GM18498 (cell line): ENCODE measurements around the gene GEN1.

Source experiments
- ATAC-seq: cut with Tn5 transposase; IDR thresholded peaks from one replicate; pipeline ENCODE4 v1.9.1; 2021; ENCODE audit warnings: mild to moderate bottlenecking, moderate library complexity; ENCODE audit not compliant: unreplicated experiment

Gene GEN1

DNA sequence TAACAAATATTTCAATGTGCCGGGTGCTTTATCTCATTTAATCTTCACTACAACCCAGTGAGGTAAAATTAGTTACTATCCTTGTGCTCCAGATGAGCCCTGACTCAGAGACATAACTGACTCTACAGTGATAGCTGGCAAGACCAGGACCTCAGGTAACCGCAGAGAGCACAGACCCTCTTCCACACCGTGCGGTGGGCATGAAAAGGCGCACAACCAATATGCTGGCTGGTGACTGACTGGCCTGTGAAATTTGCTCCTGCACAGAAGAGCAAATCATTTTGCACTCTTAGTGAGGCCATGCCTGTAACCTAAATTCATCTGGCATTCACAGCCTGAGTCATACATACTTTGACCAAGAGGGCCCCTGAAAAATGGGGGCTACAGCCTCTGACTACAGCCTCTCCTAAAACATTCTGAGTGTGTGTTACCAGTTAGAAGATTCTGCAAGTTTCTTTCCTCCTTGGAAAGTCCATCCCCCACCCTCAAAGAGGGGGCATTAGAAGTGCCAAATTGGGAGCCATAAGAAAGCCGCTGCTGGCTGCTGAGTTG is 39.9 kb downstream of the GEN1 start:
- ATAC-seq, result no peak

DNA sequence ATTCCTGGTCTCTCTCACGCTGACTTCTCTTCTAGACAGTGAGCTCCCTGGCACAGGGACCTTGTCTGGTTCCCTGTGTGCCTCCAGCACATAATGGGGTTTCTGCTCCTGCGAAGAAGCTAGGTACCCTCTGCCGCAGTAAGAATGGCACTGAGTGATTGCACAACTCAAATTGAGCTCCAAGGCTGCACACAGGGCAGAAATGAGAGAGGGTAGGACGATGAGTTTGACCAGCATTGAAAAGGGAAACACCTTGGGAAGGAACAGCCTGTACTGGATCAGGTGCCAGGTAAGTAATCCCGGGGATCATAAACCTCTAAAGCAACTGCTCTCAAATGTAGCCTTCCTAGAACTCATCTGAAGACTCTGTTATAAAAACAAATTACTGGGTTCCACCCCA is 41.4 kb downstream of the GEN1 start:
- ATAC-seq, result no peak

GRCh38 chr2:17798338-17798737 is 44.4 kb downstream of the GEN1 start:
- ATAC-seq, result no peak

DNA sequence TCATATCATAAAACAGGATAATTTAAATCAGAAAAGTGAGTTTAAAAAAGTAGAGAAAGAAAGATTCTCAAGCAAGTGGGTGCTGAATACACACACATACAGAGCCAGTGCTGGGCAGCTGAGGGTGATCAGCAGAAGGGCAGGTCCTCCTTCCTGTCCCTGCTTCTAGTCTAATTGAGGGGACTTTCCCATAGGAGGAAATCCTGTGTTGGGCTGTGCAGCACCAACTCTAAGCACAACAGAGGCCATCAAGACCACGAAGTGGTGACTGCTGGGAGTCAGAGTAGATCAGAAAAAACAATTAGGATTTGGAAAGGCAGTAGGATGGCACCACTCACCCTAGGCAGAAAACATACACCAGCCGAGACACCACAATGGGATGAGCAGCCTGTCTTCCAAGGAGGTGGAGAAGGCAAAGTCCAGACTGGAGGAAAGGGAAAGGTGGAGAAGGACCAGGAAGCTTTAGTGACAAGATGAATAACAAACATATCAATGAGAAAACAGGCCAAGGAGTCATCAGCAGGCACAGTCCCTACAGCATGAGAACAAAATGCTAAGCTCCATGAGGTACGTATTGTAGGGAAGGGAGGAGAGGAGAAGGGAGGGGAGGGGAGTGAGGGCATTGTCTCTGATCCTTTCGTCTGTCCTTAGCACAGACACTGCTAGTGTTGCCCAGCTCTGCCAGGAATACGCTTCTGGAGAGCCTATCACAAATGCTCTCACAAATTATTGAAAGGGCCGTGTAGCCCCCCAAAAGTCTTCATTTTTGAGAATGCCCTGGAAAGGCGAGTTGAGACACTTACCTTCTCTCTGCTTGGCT is 45.6 kb downstream of the GEN1 start:
- ATAC-seq, result no peak

- ATAC-seq, result no peak
These were observed 46.3 kb downstream of the GEN1 start for GRCh38 chr2:17800219-17800618.

- no peak for ATAC-seq
These were observed 46.9 kb downstream of the GEN1 start for GRCh38 chr2:17800693-17801458.

- ATAC-seq, result no peak
These were observed 49.6 kb downstream of the GEN1 start for GRCh38 chr2:17803497-17803896.

- peak; percentile 75 for ATAC-seq
These were observed 50.4 kb downstream of the GEN1 start for GRCh38 chr2:17804358-17804757.

- ATAC-seq, result no peak
These were observed 51.2 kb downstream of the GEN1 start for GRCh38 chr2:17805166-17805565.

GRCh38 chr2:17805717-17806363 is 51.9 kb downstream of the GEN1 start:
- ATAC-seq, result no peak

- ATAC-seq, result peak; percentile 47
These were observed 59.2 kb downstream of the GEN1 start for GRCh38 chr2:17813010-17813741.

GRCh38 chr2:17813742-17814473 is 60.0 kb downstream of the GEN1 start:
- peak; percentile 88 for ATAC-seq

DNA sequence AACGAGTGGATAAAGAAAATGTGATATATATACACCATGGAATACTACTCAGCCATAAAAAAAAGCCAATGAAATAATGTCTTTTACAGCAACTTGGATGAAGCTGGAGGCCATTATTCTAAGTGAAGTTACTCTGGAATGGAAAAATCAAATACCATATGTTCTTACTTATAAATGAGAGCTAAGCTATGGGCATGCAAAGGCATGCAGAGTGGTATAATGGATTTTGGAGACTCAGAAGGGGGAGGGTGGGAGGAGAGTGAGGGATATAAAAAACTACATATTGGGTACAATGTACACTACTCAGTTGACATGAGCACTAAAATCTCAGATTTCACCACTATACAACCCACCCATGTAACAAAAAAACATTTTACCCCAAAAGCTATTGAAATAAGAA is 60.7 kb downstream of the GEN1 start:
- ATAC-seq, result no peak

GRCh38 chr2:17815468-17816184 is 61.7 kb downstream of the GEN1 start:
- peak; percentile 22 for ATAC-seq

GRCh38 chr2:17816396-17817245 is 62.7 kb downstream of the GEN1 start, which contains the start of gene MSGN1:
Gene MSGN1, plus strand, starts transcription at chr2:17816460. Its CDS starts 59 bp downstream, at chr2:17816519.
- ATAC-seq, result no peak

GRCh38 chr2:17818235-17818815 is 64.4 kb downstream of the GEN1 start:
- ATAC-seq, result no peak

- ATAC-seq, result peak; percentile 5
These were observed 67.1 kb downstream of the GEN1 start for GRCh38 chr2:17821080-17821479.
